ENCODE results near the gene CYTH3.
"Not testable (repeated sequence)": the region's sequence is repeated elsewhere in the genome, so short reads cannot be mapped to it uniquely, and the experiment has no call there.

Gene CYTH3

GRCh38 chr7:6307762-6308161 lies 35.3 kb upstream of the CYTH3 start:
- TF ChIP-seq, protein P1, sequence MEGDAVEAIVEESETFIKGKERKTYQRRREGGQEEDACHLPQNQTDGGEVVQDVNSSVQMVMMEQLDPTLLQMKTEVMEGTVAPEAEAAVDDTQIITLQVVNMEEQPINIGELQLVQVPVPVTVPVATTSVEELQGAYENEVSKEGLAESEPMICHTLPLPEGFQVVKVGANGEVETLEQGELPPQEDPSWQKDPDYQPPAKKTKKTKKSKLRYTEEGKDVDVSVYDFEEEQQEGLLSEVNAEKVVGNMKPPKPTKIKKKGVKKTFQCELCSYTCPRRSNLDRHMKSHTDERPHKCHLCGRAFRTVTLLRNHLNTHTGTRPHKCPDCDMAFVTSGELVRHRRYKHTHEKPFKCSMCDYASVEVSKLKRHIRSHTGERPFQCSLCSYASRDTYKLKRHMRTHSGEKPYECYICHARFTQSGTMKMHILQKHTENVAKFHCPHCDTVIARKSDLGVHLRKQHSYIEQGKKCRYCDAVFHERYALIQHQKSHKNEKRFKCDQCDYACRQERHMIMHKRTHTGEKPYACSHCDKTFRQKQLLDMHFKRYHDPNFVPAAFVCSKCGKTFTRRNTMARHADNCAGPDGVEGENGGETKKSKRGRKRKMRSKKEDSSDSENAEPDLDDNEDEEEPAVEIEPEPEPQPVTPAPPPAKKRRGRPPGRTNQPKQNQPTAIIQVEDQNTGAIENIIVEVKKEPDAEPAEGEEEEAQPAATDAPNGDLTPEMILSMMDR (IDR thresholded peaks at IDR 0.05; ENCODE audit: control insufficient read depth, extremely low read depth, insufficient read depth) = no peak
- no peak overlapping the region for H3K4me3 ChIP-seq (ENCODE audit: low read depth, low read length)
- no peak for DNase-seq (ENCODE audit: low read depth)

DNA sequence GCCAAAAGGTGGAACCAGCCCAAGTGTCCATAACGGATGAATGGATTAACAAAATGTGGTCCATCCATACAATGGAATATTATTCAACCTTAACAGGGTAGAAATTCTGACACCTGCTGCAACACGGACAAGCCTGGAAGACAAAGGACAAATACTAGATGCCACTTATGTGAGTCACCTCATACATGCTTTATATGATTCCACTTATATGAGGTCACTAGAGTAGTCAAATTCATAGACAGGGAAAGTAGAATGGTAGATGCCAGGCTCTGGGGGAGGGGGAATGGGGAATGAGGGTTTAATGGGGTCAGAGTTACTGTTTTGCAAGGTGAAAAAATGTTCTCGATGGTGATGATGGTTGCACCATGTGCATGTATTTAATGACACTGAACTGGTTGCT lies 34.0 kb upstream of the CYTH3 start:
- DNase-seq (ENCODE audit: low read depth) = no peak
- no peak overlapping the region for H3K4me3 ChIP-seq (ENCODE audit: low read depth, low read length)

GRCh38 chr7:6305330-6305729 lies 32.9 kb upstream of the CYTH3 start:
- TF ChIP-seq, protein P1 (IDR thresholded peaks at IDR 0.05; ENCODE audit: control insufficient read depth, extremely low read depth, insufficient read depth) = no peak
- DNase-seq (ENCODE audit: low read depth) = no peak
- no peak overlapping the region for H3K4me3 ChIP-seq (ENCODE audit: low read depth, low read length)

More for the DNA sequence above, 34.0 kb upstream of the CYTH3 start:
- TF ChIP-seq, protein P1 (IDR thresholded peaks at IDR 0.05; ENCODE audit: control insufficient read depth, extremely low read depth, insufficient read depth) = no peak

DNA sequence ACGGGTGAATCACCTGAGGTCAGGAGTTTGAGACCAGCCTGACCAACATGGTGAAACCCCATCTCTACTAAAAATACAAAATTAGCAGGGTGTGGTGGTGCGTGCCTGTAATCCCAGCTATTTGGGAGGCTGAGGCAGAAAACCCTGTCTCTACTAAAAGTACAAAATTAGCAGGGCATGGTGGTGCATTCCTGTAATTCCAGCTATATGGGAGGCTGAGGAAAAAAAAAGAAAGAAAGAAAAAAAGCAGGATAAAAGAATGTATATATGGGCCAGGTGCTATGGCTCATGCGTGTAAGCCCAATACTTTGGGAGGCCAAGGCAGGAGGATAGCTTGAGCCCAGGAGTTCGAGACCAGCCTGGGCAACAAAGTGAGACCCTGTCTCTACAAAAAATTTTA lies 29.0 kb upstream of the CYTH3 start:
- H3K4me3 ChIP-seq (ENCODE audit: low read depth, low read length); DNase-seq (ENCODE audit: low read depth): not testable (repeated sequence)

- no peak overlapping the region for H3K4me3 ChIP-seq (ENCODE audit: low read depth, low read length)
- DNase-seq (ENCODE audit: low read depth) = no peak
- TF ChIP-seq, protein P1 (IDR thresholded peaks at IDR 0.05; ENCODE audit: control insufficient read depth, extremely low read depth, insufficient read depth) = no peak
Measured at GRCh38 chr7:6299774-6300173, 27.4 kb upstream of the CYTH3 start.

GRCh38 chr7:6294839-6295238 lies 22.4 kb upstream of the CYTH3 start:
- no peak for DNase-seq (ENCODE audit: low read depth)
- TF ChIP-seq, protein P1 (IDR thresholded peaks at IDR 0.05; ENCODE audit: control insufficient read depth, extremely low read depth, insufficient read depth) = no peak
- no peak overlapping the region for H3K4me3 ChIP-seq (ENCODE audit: low read depth, low read length)

DNA sequence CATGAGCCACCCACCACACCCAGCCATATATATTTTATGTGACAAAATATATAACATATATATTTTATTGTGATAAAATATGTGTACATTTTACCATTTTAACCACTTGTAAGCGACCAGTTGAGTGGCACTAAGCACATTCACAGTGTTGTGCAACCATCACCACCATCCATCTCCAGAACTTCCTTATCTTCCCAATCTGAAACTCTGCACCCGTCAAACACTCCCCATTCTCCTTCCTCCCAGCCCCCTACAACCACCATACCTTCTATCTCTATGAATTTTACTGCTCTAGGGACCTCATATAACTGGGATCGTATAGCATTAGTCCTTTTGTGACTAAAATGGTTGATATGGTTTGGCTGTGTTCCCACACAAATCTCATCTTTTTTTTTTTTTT lies 20.8 kb upstream of the CYTH3 start:
- DNase-seq (ENCODE audit: low read depth) = no peak
- TF ChIP-seq, protein P1 (IDR thresholded peaks at IDR 0.05; ENCODE audit: control insufficient read depth, extremely low read depth, insufficient read depth) = no peak
- H3K4me3 ChIP-seq (ENCODE audit: low read depth, low read length) = no peak overlapping the region

- not testable (repeated sequence) for H3K4me3 ChIP-seq (ENCODE audit: low read depth, low read length); DNase-seq (ENCODE audit: low read depth)
Measured at GRCh38 chr7:6291941-6292340, 19.5 kb upstream of the CYTH3 start.

All from LNCaP clone FGC (cell line).